ENCODE measurements around the gene CDC5L. TPM values are rescaled to one million over a fixed set of nuclear protein-coding genes. Genes with fewer than 3 reads are reported as not detected.

Gene CDC5L
- 10 to 100 TPM; 17.8 to 24.7 (median 20.8) TPM for total RNA-seq

- 1% methylated on average over 32 to 45 of the region's 56 CpGs for WGBS, 2 donors
- Histone ChIP-seq H3K27me3 (no peaks in the 10 kb centered on the region), H3K27ac (peak within 1 kb of the TSS; percentile 95 to 96 (median 95)), H3K36me3 (peaks cover 0 to 6% of the 10 kb centered on the region in 2 donors), H3K4me3 (replicated peaks in 1 of 3) (peak within 1 kb of the TSS; percentile 81 to 92 (median 91)), H3K9me3 (no peaks in the 10 kb centered on the region), H3K4me1 (peaks cover 19 to 20% of the 10 kb centered on the region in 2 donors)
- peak; percentile 95 to 96 for DNase-seq
- intact Hi-C loops (cut with DNase I), result no loop called here
- TF ChIP-seq CTCF (IDR thresholded peaks at IDR 0.05) (peak in 1 of 6 experiments; percentile 17), POLR2A (IDR thresholded peaks at IDR 0.05) (peak; percentile 66 to 88)
Observed at GRCh38 chr6:44387346-44388134, at the start of gene CDC5L. CDC5L (plus strand) TSS chr6:44387706; CDS start chr6:44387824, 118 bp downstream.

GRCh38 chr6:44338228-44339122 lies 49.0 kb upstream of the CDC5L start:
- Histone ChIP-seq H3K4me3 (replicated peaks in 1 of 3) (no peak overlapping the region), H3K27me3 (no peaks in the 10 kb centered on the region), H3K4me1 (peaks cover 0 to 5% of the 10 kb centered on the region in 2 donors), H3K27ac (peak overlapping the region in 2 of 3 donors; percentile 55 to 67), H3K36me3 (no peaks in the 10 kb centered on the region), H3K9me3 (no peaks in the 10 kb centered on the region)
- intact Hi-C loops (cut with DNase I), result loop anchor here (5.0 to 10.0 kb wide), 2 partner anchors 184 to 241 kb away; partner anchors contain the start of gene CAPN11
- WGBS, 2 donors, result 3 to 4% methylated on average over 10 to 11 of the region's 11 CpGs
- DNase-seq, result peak; percentile 61 to 72
- TF ChIP-seq CTCF (IDR thresholded peaks at IDR 0.05), result peak; percentile 28 to 89 (median 76)
- no peak for TF ChIP-seq POLR2A (IDR thresholded peaks at IDR 0.05)

GRCh38 chr6:44339301-44339700 lies 48.2 kb upstream of the CDC5L start:
- 71 to 80% methylated on average over 4 to 5 of the region's 5 CpGs for WGBS, 2 donors
- DNase-seq, result no peak
- TF ChIP-seq CTCF (IDR thresholded peaks at IDR 0.05), result no peak
- no peak for TF ChIP-seq POLR2A (IDR thresholded peaks at IDR 0.05)
- intact Hi-C loops (cut with DNase I), result loop anchor here (5.0 to 10.0 kb wide), 2 partner anchors 184 to 242 kb away; partner anchors contain the start of gene CAPN11
- H3K4me1 ChIP-seq, result peaks cover 0 to 5% of the 10 kb centered on the region in 2 donors
- H3K9me3 ChIP-seq, result no peaks in the 10 kb centered on the region
- H3K36me3 ChIP-seq, result no peaks in the 10 kb centered on the region
- H3K4me3 ChIP-seq (replicated peaks in 1 of 3), result no peak overlapping the region
- H3K27me3 ChIP-seq, result no peaks in the 10 kb centered on the region
- no peak overlapping the region for H3K27ac ChIP-seq

- Histone ChIP-seq H3K9me3 (no peaks in the 10 kb centered on the region), H3K27ac (no peak overlapping the region), H3K36me3 (no peaks in the 10 kb centered on the region), H3K4me1 (peaks cover 0 to 5% of the 10 kb centered on the region in 2 donors), H3K4me3 (replicated peaks in 1 of 3) (no peak overlapping the region), H3K27me3 (no peaks in the 10 kb centered on the region)
- WGBS, 2 donors, result 61 to 74% methylated on average over 7 of the region's 7 CpGs
- intact Hi-C loops (cut with DNase I), result loop anchor here (5.0 to 10.0 kb wide), 2 partner anchors 185 to 243 kb away; partner anchors contain the start of gene CAPN11
- no peak for TF ChIP-seq CTCF (IDR thresholded peaks at IDR 0.05)
- TF ChIP-seq POLR2A (IDR thresholded peaks at IDR 0.05), result no peak
- no peak for DNase-seq
Observed at GRCh38 chr6:44339763-44340625, 47.5 kb upstream of the CDC5L start.

Data from thyroid gland (tissue), 4 donors.